Neutrophil (primary cell): ENCODE data around the gene SUGP2.

Source experiments
- H3K27ac ChIP-seq: fragments of 200-600 bp; sonication (generic); 2 replicates; pipeline ENCODE4 v1.5.1; 2016; ENCODE audit warnings: mild to moderate bottlenecking, moderate library complexity
- H3K27me3 ChIP-seq: fragments of 200-600 bp; sonication (generic); 2 replicates; pipeline ENCODE4 v1.6.0; 2016; ENCODE audit warnings: mild to moderate bottlenecking
- H3K36me3 ChIP-seq: fragments of 200-600 bp; sonication (generic); 2 replicates; pipeline ENCODE4 v1.5.1; 2017
- H3K4me1 ChIP-seq, 2 experiments: fragments of 200-600 bp in 1 of 2; sonication (generic) in 1 of 2; 1 replicate in 1 of 2; 2 replicates in 1 of 2; pipeline versions ENCODE4 v1.5.1 to v1.6.1; 2013 to 2016; ENCODE audit warnings: low read depth in 1 of 2, low read length in 1 of 2, mild to moderate bottlenecking in 1 of 2, moderate library complexity in 1 of 2; ENCODE audit not compliant: control insufficient read depth in 1 of 2, insufficient read depth in 1 of 2
- H3K4me3 ChIP-seq, 2 experiments: fragments of 200-600 bp in 1 of 2; sonication (generic) in 1 of 2; 1 replicate in 1 of 2; 2 replicates in 1 of 2; pipeline ENCODE4 v1.5.1; 2013 to 2016; ENCODE audit warnings: low read depth in 1 of 2, low read length in 1 of 2, mild to moderate bottlenecking in 1 of 2, moderate library complexity in 1 of 2
- H3K9me3 ChIP-seq: fragments of 200-600 bp; sonication (generic); 2 replicates; pipeline ENCODE4 v1.5.1; 2016
- TF ChIP-seq, protein P1 (sequence below): fragments of 200-600 bp; sonication (generic); IDR thresholded peaks from 2 replicates; pipeline ENCODE4 v1.5.1; 2016; ENCODE audit warnings: antibody characterized with exemption

Gene SUGP2

DNA sequence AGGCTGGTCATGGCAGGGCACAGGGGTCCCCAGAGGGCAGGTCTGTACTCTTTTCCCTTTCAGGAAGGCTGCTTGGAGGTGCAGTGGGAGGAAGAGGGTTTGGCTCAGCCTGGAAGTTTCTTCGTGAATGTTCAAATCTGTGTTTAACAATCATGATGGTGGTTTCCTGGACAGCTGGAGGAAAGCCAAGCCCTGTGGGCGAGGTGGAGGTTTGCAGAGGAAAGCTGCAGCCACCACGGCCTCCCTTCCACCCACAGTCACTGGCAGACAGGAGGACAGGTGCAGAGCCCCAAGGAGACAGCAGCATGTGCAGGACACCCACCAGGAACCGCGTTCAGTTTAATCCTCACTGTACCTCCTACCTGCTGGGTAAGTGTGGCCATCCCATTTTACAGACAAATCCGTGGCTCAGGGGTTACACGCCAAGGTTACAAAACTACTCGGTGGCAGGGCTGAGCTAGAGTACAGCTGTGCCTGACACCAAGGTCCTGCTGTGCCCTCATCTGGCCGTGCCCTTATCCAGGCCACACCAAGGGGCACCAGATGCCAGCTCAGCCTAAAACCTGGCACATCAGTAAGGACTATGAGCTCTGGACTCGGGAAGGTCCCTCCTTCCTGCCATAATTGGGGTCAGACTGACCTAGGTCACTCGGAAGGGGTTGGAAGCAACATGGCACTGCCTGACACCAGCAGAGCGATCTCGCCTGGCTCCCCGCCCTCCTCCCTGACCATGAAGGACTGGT is 34.1 kb downstream of the SUGP2 start:
- Histone ChIP-seq H3K4me3 (no peak overlapping the region), H3K36me3 (peaks cover 86% of the 10 kb centered on the region), H3K27ac (no peak overlapping the region), H3K9me3 (no peaks in the 10 kb centered on the region), H3K27me3 (no peaks in the 10 kb centered on the region), H3K4me1 (no peaks in the 10 kb centered on the region)
- TF ChIP-seq, protein P1, sequence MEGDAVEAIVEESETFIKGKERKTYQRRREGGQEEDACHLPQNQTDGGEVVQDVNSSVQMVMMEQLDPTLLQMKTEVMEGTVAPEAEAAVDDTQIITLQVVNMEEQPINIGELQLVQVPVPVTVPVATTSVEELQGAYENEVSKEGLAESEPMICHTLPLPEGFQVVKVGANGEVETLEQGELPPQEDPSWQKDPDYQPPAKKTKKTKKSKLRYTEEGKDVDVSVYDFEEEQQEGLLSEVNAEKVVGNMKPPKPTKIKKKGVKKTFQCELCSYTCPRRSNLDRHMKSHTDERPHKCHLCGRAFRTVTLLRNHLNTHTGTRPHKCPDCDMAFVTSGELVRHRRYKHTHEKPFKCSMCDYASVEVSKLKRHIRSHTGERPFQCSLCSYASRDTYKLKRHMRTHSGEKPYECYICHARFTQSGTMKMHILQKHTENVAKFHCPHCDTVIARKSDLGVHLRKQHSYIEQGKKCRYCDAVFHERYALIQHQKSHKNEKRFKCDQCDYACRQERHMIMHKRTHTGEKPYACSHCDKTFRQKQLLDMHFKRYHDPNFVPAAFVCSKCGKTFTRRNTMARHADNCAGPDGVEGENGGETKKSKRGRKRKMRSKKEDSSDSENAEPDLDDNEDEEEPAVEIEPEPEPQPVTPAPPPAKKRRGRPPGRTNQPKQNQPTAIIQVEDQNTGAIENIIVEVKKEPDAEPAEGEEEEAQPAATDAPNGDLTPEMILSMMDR = no peak

DNA sequence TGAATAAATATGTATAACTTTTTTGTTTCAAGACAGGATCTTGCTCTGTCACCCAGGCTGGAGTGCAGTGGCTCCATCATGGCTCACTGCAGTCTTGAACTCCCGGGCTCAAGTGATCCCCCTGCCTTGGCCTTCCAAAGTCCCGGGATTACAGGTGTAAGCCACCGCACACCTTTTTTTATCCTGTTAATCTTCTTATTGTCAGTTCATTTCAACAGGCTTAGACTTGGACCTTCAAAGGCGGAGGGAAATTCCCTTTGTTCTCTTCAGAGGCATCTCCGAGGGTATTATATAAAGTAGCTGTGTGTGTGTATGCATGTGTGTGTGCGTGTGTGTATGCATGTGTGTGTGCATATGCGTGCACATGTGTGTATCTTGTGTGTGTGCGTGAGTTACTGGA is 35.0 kb downstream of the SUGP2 start:
- no peak overlapping the region for H3K27ac ChIP-seq
- H3K4me3 ChIP-seq = no peak overlapping the region
- TF ChIP-seq, protein P1 = no peak
- H3K36me3 ChIP-seq = peaks cover 86% of the 10 kb centered on the region
- H3K4me1 ChIP-seq = no peaks in the 10 kb centered on the region
- H3K9me3 ChIP-seq = no peaks in the 10 kb centered on the region
- no peaks in the 10 kb centered on the region for H3K27me3 ChIP-seq

GRCh38 chr19:18996796-18997394 is 36.4 kb downstream of the SUGP2 start:
- Histone ChIP-seq H3K36me3 (peaks cover 89% of the 10 kb centered on the region), H3K27ac (no peak overlapping the region)

DNA sequence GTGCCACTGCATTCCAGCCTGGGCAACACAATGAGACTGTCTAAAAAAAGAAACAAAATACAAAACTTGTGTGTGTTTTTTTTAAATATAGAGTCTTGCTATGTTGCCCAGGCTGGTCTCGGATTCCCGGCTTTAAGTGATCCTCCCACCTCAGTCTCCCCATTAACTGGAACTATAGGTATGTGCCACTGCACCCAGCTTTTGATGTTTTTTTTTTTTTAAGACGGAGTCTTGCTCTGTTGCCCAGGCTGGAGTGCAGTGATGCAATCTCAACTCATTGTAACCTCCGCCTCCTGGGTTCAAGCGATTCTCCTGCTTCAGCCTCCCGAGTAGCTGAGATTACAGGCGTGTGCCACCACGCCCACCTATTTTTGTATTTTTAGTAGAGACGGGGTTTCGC is 37.0 kb downstream of the SUGP2 start:
- TF ChIP-seq, protein P1 = no peak
- Histone ChIP-seq H3K4me1 (no peaks in the 10 kb centered on the region), H3K27ac (no peak overlapping the region), H3K4me3 (no peak overlapping the region), H3K36me3 (peaks cover 89% of the 10 kb centered on the region), H3K27me3 (no peaks in the 10 kb centered on the region), H3K9me3 (no peaks in the 10 kb centered on the region)

More at GRCh38 chr19:18996796-18997394, 36.4 kb downstream of the SUGP2 start:
- Histone ChIP-seq H3K9me3 (no peaks in the 10 kb centered on the region), H3K4me3 (no peak overlapping the region), H3K4me1 (no peaks in the 10 kb centered on the region), H3K27me3 (no peaks in the 10 kb centered on the region)
- TF ChIP-seq, protein P1 = no peak

- Histone ChIP-seq H3K36me3 (peaks cover 90% of the 10 kb centered on the region), H3K27me3 (no peaks in the 10 kb centered on the region), H3K4me1 (no peaks in the 10 kb centered on the region), H3K4me3 (no peak overlapping the region), H3K9me3 (no peaks in the 10 kb centered on the region), H3K27ac (no peak overlapping the region)
- TF ChIP-seq, protein P1 = no peak
Measured at GRCh38 chr19:18995804-18996241, 37.5 kb downstream of the SUGP2 start.
